GM20000 (cell line): ENCODE measurements around the gene NTNG2.

Source experiments
- DNase-seq: peaks from one replicate; pipeline ENCODE4 v3.0.0; 2012; ENCODE audit warnings: low spot score
- TF ChIP-seq, protein P1 (sequence below): IDR thresholded peaks from 2 replicates; pipeline ENCODE4 v1.5.1; 2012; ENCODE audit warnings: mild to moderate bottlenecking, control low read depth; ENCODE audit errors: extremely low read depth, missing control alignments

Gene NTNG2

DNA sequence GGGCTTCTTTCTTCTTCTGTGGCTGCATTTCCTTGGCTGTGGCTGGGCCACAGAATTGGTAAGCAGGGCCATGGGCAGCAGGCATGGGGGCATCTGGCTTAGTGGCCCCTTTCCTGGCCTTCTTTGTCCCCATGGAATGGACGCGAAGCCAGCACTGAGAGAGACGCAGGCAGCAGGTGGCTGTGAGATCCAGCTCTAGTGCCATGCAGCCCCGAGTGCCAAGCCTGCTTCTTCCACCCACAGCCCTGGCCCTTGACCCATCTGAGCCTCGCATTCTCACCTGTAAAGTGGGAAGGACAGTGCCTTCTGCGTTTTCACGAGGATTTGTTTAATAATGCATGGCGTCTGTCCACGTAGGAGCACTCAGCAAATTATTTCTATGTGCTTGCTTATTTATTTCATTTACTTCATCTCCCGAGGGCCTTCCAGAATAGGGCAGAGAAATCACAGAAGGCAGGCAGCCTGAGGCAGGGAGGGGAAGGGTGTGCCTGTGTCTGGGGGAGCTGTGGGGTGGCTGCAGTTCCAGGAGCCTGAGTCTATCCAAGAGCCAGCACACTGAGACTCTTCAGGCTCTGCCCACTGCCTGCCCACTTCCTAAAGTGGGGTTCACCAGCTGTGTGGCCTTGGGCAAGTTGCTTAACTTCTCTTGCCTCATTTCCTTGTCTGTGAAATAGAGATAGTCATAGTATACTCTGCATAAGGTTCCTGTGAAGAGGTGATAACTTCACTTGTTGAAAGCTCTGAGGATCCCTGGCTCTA lies 55.2 kb downstream of the NTNG2 start:
- TF ChIP-seq, protein P1, sequence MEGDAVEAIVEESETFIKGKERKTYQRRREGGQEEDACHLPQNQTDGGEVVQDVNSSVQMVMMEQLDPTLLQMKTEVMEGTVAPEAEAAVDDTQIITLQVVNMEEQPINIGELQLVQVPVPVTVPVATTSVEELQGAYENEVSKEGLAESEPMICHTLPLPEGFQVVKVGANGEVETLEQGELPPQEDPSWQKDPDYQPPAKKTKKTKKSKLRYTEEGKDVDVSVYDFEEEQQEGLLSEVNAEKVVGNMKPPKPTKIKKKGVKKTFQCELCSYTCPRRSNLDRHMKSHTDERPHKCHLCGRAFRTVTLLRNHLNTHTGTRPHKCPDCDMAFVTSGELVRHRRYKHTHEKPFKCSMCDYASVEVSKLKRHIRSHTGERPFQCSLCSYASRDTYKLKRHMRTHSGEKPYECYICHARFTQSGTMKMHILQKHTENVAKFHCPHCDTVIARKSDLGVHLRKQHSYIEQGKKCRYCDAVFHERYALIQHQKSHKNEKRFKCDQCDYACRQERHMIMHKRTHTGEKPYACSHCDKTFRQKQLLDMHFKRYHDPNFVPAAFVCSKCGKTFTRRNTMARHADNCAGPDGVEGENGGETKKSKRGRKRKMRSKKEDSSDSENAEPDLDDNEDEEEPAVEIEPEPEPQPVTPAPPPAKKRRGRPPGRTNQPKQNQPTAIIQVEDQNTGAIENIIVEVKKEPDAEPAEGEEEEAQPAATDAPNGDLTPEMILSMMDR: no peak
- DNase-seq: no peak

DNA sequence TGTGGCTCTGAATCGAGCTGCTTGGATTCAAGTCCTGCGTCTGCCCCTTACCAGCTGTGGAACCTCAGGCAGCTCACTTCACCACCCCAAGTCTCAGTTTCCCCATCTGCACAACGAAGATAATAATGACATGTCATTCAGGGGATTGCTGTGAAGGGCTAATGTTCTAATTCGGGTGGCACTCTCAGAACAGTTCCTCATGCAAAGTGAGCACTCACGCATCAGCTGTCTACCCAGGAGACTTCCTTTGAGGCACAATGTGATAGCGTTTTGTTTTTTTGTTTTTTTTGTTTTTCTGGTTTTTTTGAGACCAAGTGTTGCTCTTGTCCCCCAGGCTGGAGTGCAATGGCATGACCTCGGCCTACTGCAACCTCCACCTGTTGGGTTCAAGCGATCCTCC lies 56.4 kb downstream of the NTNG2 start:
- no peak for DNase-seq
- TF ChIP-seq, protein P1: no peak

DNA sequence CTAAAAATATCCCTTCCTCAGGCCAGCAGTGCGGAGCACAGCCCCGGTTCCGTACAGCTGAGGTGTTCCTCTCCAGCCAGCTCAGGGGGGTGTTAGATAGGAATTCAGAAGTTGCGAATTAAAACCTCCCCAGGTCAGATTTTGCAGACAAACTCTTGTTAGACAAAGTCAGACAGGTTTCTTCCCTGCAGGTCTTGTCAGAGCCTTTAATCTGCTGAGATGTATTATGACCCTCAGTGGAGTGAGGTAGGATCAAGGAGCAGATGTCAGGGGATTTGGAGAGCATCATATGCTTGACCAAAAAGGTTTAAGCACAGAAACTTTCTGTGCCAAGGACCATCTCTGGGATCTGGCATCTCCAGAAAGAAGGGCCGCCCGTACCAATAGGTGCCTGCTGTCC lies 60.1 kb downstream of the NTNG2 start:
- TF ChIP-seq, protein P1: no peak
- no peak for DNase-seq

- TF ChIP-seq, protein P1: no peak
- DNase-seq: no peak
Measured at GRCh38 chr9:132224645-132225044, 62.8 kb downstream of the NTNG2 start.

DNA sequence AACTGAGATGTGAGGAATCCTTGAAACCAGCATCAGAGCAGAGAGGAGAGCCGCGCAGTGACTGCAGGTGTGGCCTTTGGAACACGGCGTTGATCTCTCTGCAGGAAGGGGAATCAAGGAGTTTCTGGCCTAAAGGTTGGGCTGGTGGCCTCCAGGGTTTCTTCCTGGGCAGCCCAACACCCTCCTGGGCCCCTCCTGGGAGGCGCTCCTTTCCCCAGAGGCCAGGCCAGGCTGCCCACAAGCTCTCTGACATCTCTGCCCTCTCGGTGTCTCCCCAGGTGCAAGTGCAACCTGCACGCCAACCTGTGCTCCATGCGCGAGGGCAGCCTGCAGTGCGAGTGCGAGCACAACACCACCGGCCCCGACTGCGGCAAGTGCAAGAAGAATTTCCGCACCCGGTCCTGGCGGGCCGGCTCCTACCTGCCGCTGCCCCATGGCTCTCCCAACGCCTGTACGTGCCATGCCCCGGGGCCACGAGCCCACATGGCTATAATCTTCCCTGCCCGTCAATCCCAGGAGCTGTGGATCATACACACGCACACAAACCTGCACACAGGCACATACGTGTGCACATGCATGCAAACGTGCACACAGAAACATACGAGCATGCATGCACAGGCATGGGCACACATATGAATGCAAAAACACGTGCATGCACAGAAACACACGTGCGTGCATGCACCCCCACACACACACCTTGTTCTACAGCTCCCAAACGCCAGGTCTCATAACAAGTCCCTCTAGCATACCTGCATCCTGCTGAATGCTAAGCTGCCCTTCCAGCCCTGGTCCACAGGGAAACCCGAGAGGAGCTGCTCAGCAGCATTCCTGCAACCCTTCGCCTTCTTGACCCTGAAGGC lies 64.9 kb downstream of the NTNG2 start:
- DNase-seq: no peak
- TF ChIP-seq, protein P1: no peak

DNA sequence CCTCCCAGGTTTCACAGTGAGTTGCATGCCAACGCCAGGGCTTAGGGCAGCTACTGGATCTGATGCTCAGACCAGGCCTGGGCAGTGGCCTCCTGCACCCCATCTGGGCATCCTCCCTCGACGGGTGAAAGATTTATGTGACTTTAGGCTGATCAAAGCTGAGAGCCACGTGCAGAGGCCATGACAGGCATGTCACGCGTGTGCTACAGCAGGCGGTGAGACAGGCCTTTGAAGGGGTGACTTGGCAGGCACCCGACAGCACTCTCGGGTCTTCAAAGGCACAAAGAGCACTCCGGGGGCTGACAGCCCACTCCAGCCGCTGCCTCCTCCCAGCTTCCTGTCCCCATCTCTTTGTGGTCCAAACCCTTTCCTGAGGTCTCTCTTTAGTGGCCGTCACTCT lies 66.2 kb downstream of the NTNG2 start:
- TF ChIP-seq, protein P1: no peak
- DNase-seq: no peak

GRCh38 chr9:132230605-132231004 lies 68.7 kb downstream of the NTNG2 start:
- DNase-seq: no peak
- TF ChIP-seq, protein P1: no peak
